Skeletal muscle tissue (tissue), 1 donor: Measurements from ENCODE around the gene NQO1. TPM values are rescaled to one million over a fixed set of nuclear protein-coding genes. Genes with fewer than 3 reads are reported as not detected.

Experiments
- total RNA-seq: library from RNA; depleted of rRNA; stranded (reverse); fragments of >200 nt; gene quantifications from one replicate; pipeline ENCODE4 v1.2.3, GENCODE V29; 2014

NQO1 gene
- total RNA-seq, 1 donor from 2014 or later: 5.7 TPM

Other genes starting within 250 kb of the NQO1 start
- gene NFAT5, start 160.6 kb downstream of the NQO1 start, total RNA-seq: 21.4 TPM
- 17.2 TPM for gene NOB1, start 28.4 kb upstream of the NQO1 start, total RNA-seq
- 14.1 TPM for gene WWP2, start 35.8 kb upstream of the NQO1 start, total RNA-seq
- under 0.01 TPM for gene CLEC18A, start 224.8 kb upstream of the NQO1 start, total RNA-seq